GM23248 (cell line): ENCODE measurements around the gene HAGH. TPM values are rescaled to one million over a fixed set of nuclear protein-coding genes. Genes with fewer than 3 reads are reported as not detected.

ENCODE experiments used
- DNase-seq: peaks from one replicate; pipeline ENCODE4 v3.0.0-alpha.2; 2015
- H2AFZ ChIP-seq: fragments of 200-600 bp; sonication (generic); 2 replicates; pipeline ENCODE4 v1.6.1; 2016; ENCODE audit warnings: antibody characterized with exemption
- H3F3A ChIP-seq: fragments of 200-600 bp; sonication (generic); 2 replicates; pipeline ENCODE4 v1.6.1; 2016; ENCODE audit warnings: mild to moderate bottlenecking, antibody characterized with exemption, mixed run types; ENCODE audit not compliant: insufficient read depth
- H3K27ac ChIP-seq: fragments of 200-600 bp; sonication (generic); 2 replicates; pipeline ENCODE4 v1.5.1; 2016; ENCODE audit warnings: mild to moderate bottlenecking
- H3K27me3 ChIP-seq: fragments of 200-600 bp; sonication (generic); replicated peaks from 2 replicates; pipeline ENCODE4 v1.6.1; 2016; ENCODE audit warnings: mild to moderate bottlenecking; ENCODE audit not compliant: insufficient read depth
- H3K36me3 ChIP-seq: fragments of 200-600 bp; sonication (generic); 2 replicates; pipeline ENCODE4 v1.6.1; 2016; ENCODE audit warnings: low read depth, mild to moderate bottlenecking
- H3K4me1 ChIP-seq: fragments of 200-600 bp; sonication (generic); 2 replicates; pipeline ENCODE4 v1.6.1; 2016; ENCODE audit warnings: mild to moderate bottlenecking; ENCODE audit not compliant: insufficient read depth
- H3K4me2 ChIP-seq: fragments of 200-600 bp; sonication (generic); one replicate; pipeline ENCODE4 v1.6.1; 2016; ENCODE audit warnings: mild to moderate bottlenecking; ENCODE audit not compliant: unreplicated experiment
- H3K4me3 ChIP-seq: fragments of 200-600 bp; sonication (generic); 2 replicates; pipeline ENCODE4 v1.5.1; 2016; ENCODE audit warnings: mild to moderate bottlenecking
- H3K79me2 ChIP-seq: fragments of 200-600 bp; sonication (generic); 2 replicates; pipeline ENCODE4 v1.6.1; 2016; ENCODE audit warnings: mild to moderate bottlenecking; ENCODE audit not compliant: insufficient read depth
- H3K9ac ChIP-seq: fragments of 200-600 bp; sonication (generic); 2 replicates; pipeline ENCODE4 v1.6.1; 2016; ENCODE audit warnings: mild to moderate bottlenecking
- H3K9me2 ChIP-seq: fragments of 200-600 bp; sonication (generic); 2 replicates; pipeline ENCODE4 v1.6.1; 2016; ENCODE audit warnings: mixed run types, mild to moderate bottlenecking, moderate library complexity; ENCODE audit not compliant: insufficient read depth
- H3K9me3 ChIP-seq: fragments of 200-600 bp; sonication (generic); one replicate; pipeline ENCODE4 v1.6.1; 2017; ENCODE audit warnings: low read depth
- H4K20me1 ChIP-seq: fragments of 200-600 bp; sonication (generic); 2 replicates; pipeline ENCODE4 v1.6.0; 2016; ENCODE audit not compliant: insufficient read depth
- EZH2 ChIP-seq: fragments of 200-600 bp; sonication (generic); IDR thresholded peaks from 2 replicates; pipeline ENCODE4 v1.6.1; 2018; ENCODE audit warnings: antibody characterized with exemption, mild to moderate bottlenecking; ENCODE audit not compliant: insufficient read depth, poor library complexity, severe bottlenecking
- EZH2phosphoT487 ChIP-seq: fragments of 200-600 bp; sonication (generic); IDR thresholded peaks from 2 replicates; pipeline ENCODE4 v1.6.1; 2018; ENCODE audit warnings: antibody characterized with exemption, moderate library complexity, mild to moderate bottlenecking, low read depth; ENCODE audit not compliant: insufficient read depth
- WGBS, 2 experiments: methylation state at CpG; one replicate each; pipeline ENCODE4 v1.1.6; 2015 to 2017; ENCODE audit warnings: low lambda C conversion rate in 2 of 2, low coverage in 1 of 2; ENCODE audit errors: missing lambda C conversion rate in 2 of 2; 5-methylcytosine and 5-hydroxymethylcytosine counted together
- in situ Hi-C: fragments of 300-500 bp; cut with MboI; formaldehyde crosslinking; loops from 2 replicates; pipeline ENCODE4 v1.15.0; 2020
- polyA plus RNA-seq: library from polyadenylated mRNA; unstranded; fragments of >200 nt; fragmentation: Nextera tagmentation; extraction: Ambion mirVana; gene quantifications from 2 replicates; pipeline ENCODE4 v1.2.1, GENCODE V29; 2016
- total RNA-seq: library from RNA; depleted of rRNA; stranded (reverse); fragments of >200 nt; shearing (Covaris generic); gene quantifications from 2 replicates; pipeline ENCODE4 v1.2.3, GENCODE V29; 2014

HAGH gene
- total and polyA plus RNA-seq, 2 experiments from 2014 or later: 48.9 to 76.5 TPM

GRCh38 chr16:1785846-1786170 is 40.8 kb downstream of the HAGH start:
- H3K9me3 ChIP-seq: no peaks in the 10 kb centered on the region
- H4K20me1 ChIP-seq: no peaks in the 10 kb centered on the region
- no peaks in the 10 kb centered on the region for H3K9me2 ChIP-seq
- in situ Hi-C loops: no loop called here
- TF ChIP-seq EZH2: no peak
- no peak for TF ChIP-seq EZH2phosphoT487
- no peaks in the 10 kb centered on the region for H3K27me3 ChIP-seq
- H3F3A ChIP-seq: 0 out of 2 replicates have a peak, but pooled peaks cover 4% of the 10 kb centered on the region
- no peaks in the 10 kb centered on the region for H3K4me1 ChIP-seq
- no peak overlapping the region for H3K4me2 ChIP-seq
- no peak overlapping the region for H3K27ac ChIP-seq
- no peaks in the 10 kb centered on the region; the same call in 1 of the 2 replicates for H3K36me3 ChIP-seq
- H3K4me3 ChIP-seq: no peak overlapping the region
- H3K9ac ChIP-seq: no peak overlapping the region
- WGBS, 2 experiments: 92 to 96% methylated on average over 13 to 14 of the region's 14 CpGs
- H3K79me2 ChIP-seq: peaks cover 53% of the 10 kb centered on the region
- H2AFZ ChIP-seq: no peak overlapping the region
- no peak for DNase-seq

- H2AFZ ChIP-seq: no peak overlapping the region
- TF ChIP-seq EZH2 (no peak), EZH2phosphoT487 (no peak)
- 0 out of 2 replicates have a peak, but pooled peaks cover 8% of the 10 kb centered on the region for H3F3A ChIP-seq
- 86% methylated on average over 26 of the region's 26 CpGs for WGBS, 2 experiments
- H4K20me1 ChIP-seq: no peaks in the 10 kb centered on the region
- H3K27me3 ChIP-seq: no peaks in the 10 kb centered on the region
- no peak overlapping the region for H3K9ac ChIP-seq
- no peaks in the 10 kb centered on the region for H3K9me3 ChIP-seq
- H3K27ac ChIP-seq: no peak overlapping the region
- H3K9me2 ChIP-seq: no peaks in the 10 kb centered on the region
- H3K79me2 ChIP-seq: peaks cover 58% of the 10 kb centered on the region
- DNase-seq: no peak
- no peak overlapping the region for H3K4me2 ChIP-seq
- in situ Hi-C loops: no loop called here
- no peak overlapping the region for H3K4me3 ChIP-seq
- H3K4me1 ChIP-seq: no peaks in the 10 kb centered on the region
- no peaks in the 10 kb centered on the region; the same call in 1 of the 2 replicates for H3K36me3 ChIP-seq
These were observed 41.4 kb downstream of the HAGH start for GRCh38 chr16:1784977-1785845.

GRCh38 chr16:1782408-1783264 is 44.0 kb downstream of the HAGH start, which contains the start of the genes NUBP2 and SPSB3:
NUBP2 (plus strand) TSS chr16:1782960; CDS start chr16:1783021, 61 bp downstream.
SPSB3 (minus strand) TSS chr16:1782571; CDS start chr16:1781483, 1,088 bp downstream.
- in situ Hi-C loops: no loop called here

More at GRCh38 chr16:1782408-1783264, 44.0 kb downstream of the HAGH start, which contains the start of the genes NUBP2 and SPSB3:
- DNase-seq: peak; percentile 100
- Histone ChIP-seq H3F3A (0 out of 2 replicates have a peak, but pooled peaks cover 8% of the 10 kb centered on the region), H3K27me3 (no peaks in the 10 kb centered on the region), H3K79me2 (peaks cover 58% of the 10 kb centered on the region), H3K9me2 (no peaks in the 10 kb centered on the region), H3K4me3 (peak within 1 kb of the TSS; percentile 98), H3K9ac (peak within 1 kb of the TSS; percentile 85), H3K4me1 (no peaks in the 10 kb centered on the region), H2AFZ (peak within 1 kb of the TSS; percentile 69), H3K9me3 (no peaks in the 10 kb centered on the region), H3K4me2 (peak within 1 kb of the TSS; percentile 89), H3K27ac (peak within 1 kb of the TSS; percentile 60), H3K36me3 (no peaks in the 10 kb centered on the region), H4K20me1 (no peaks in the 10 kb centered on the region)
- TF ChIP-seq EZH2: no peak
- no peak for TF ChIP-seq EZH2phosphoT487
- WGBS, 2 experiments: 0 to 1% methylated on average over 57 to 88 of the region's 102 CpGs
